ENCODE results near the gene VWF.

DNA sequence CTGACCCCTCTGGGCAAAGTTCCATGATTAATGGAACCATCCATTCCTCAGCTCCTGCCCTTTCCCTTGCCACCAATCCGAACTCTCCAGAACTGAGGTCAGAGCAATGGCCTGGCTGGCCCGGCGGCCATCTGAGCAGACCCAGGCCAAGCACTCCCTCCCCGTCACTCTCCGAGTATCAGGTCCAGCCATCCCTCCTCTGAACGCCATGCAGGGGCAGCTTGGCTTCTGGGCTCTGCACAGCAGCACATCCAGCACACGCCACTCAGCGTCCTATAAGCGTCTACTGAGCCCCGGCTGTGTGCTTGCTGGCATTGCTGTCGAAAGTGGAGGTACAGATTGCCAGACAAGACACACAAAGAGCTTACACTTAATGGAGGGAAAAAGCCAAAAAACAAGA, 34.3 kb upstream of the VWF start:
- TF ChIP-seq EZH2 (IDR thresholded peaks at IDR 0.05) (no peak), POLR2AphosphoS5 (IDR thresholded peaks at IDR 0.05; ENCODE audit: borderline replicate concordance, low read depth, low read length) (no peak), FOXP2 (optimal IDR thresholded peaks at IDR 0.05; ENCODE audit: control extremely low read depth, extremely low read length, insufficient read depth) (no peak)
